Measurements from ENCODE around the gene ENAH. TPM values are rescaled to one million over a fixed set of nuclear protein-coding genes. Genes with fewer than 3 reads are reported as not detected.

Gene ENAH
- polyA plus RNA-seq, 3 donors from 2014 or later = 0.24 TPM; not detected in 2

- no peak for DNase-seq
- Mint-ChIP-seq H3K27ac (peak overlapping the region in 3 of 6 donors; percentile 42 to 74 (median 70)), H3K4me3 (peak overlapping the region in 1 of 5 donors; percentile 17), H3K4me1 (peaks cover 64 to 72% of the 10 kb centered on the region in 2 donors), H3K9me3 (no peaks in the 10 kb centered on the region), H3K36me3 (no peaks in the 10 kb centered on the region), H3K27me3 (ENCODE audit: low read depth in 3 of 3) (peaks cover 9 to 13% (median 10%) of the 10 kb centered on the region in 3 donors)
Measured at GRCh38 chr1:225448146-225448805, 204.6 kb downstream of the ENAH start.

GRCh38 chr1:225447650-225448089 lies 205.3 kb downstream of the ENAH start:
- H3K27me3 Mint-ChIP-seq (ENCODE audit: low read depth in 3 of 3) = peaks cover 9 to 13% (median 10%) of the 10 kb centered on the region in 3 donors
- H3K36me3 Mint-ChIP-seq = no peaks in the 10 kb centered on the region
- H3K9me3 Mint-ChIP-seq = no peaks in the 10 kb centered on the region
- H3K27ac Mint-ChIP-seq = peak overlapping the region in 4 of 6 donors; percentile 42 to 74 (median 68)
- DNase-seq = no peak
- H3K4me1 Mint-ChIP-seq = peaks cover 66 to 74% of the 10 kb centered on the region in 2 donors
- H3K4me3 Mint-ChIP-seq = peak overlapping the region in 2 of 5 donors; percentile 17 to 18

DNA sequence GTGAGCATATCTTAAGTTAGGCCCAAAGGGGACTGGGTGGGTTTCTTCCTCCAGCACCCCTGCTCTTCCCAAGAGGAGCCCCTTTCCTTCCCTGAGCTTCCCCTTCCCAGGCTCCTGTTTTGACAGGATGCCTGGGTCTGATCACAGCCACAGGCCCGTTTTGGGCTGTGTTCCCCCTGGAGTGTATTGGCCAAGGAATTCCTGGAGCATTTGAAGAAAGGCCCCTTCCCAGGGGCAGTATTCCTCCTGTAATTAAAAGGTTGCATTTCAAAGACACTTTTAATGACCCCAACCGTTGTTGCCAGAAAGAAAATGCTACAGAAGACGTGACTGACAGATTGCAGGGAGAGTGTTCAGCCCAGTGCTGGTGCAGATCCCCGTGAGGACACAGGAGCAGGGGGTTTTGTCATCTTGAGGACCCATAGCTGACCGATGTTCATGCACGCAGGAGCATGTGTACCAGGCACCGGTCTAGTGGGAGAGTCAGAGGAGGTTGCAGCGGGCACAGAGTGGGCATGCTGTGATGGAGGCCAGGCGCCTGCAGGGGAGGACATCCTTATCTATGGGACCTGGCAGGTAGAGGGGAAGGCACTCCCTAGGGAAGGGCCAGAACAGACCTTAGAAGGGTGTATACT lies 205.8 kb downstream of the ENAH start:
- Mint-ChIP-seq H3K4me3 (no peak overlapping the region), H3K36me3 (no peaks in the 10 kb centered on the region), H3K4me1 (peaks cover 72 to 76% of the 10 kb centered on the region in 2 donors), H3K27ac (peak overlapping the region in 3 of 6 donors; percentile 59 to 99 (median 98)), H3K9me3 (no peaks in the 10 kb centered on the region), H3K27me3 (ENCODE audit: low read depth in 3 of 3) (peaks cover 10 to 14% (median 12%) of the 10 kb centered on the region in 3 donors)
- no peak for DNase-seq

- Mint-ChIP-seq H3K36me3 (no peaks in the 10 kb centered on the region), H3K27ac (peak overlapping the region; percentile 98 to 99 (median 98)), H3K9me3 (no peaks in the 10 kb centered on the region), H3K4me1 (peaks cover 77 to 81% of the 10 kb centered on the region in 2 donors), H3K4me3 (no peak overlapping the region), H3K27me3 (ENCODE audit: low read depth in 3 of 3) (peaks cover 10 to 14% (median 12%) of the 10 kb centered on the region in 3 donors)
- no peak for DNase-seq
Measured at GRCh38 chr1:225446595-225446960, 206.3 kb downstream of the ENAH start.

DNA sequence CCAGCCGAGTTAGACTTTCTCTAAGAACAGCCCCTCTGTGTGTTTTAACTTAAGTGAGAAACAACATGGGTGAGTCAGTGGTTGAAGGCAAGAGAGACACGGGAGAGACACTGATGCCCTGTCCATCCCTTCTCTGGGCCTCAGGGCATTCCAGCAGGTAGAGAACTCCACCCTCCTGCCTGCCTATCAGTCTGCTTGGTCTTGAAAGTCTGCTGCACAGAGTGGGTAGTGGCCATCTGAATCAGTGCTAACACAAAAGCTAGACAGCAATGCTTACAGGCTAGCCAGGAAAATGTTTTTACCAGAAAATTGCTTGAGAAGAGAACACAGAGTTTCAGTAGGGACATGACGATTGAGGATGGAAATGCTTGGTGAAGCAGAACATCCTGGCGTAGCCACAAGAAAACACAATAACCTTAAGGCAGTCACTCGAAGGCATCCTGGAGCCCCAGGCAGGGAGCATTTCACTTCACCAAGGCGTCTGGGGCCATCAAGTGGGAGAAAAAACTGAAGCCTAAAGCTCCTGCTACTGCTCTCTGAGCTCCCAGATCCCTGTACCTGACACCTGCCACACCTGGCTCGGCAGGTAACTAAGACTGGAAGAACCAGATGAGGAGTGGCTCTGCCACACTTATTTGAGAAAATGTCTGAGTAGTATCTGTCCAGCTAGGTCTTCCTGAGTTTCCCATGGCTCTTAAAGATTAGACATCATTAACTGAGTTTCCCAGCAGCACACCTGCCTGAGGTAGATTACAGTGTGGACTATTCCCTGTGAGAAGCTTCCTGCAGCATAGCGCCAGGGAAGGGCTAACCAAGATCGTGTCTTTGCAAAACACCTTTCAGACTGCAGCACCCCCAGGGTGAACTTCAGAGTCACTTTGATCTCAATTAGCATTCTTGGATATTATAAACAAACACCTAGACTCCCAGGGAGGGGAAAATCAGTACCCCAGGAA lies 207.0 kb downstream of the ENAH start:
- H3K36me3 Mint-ChIP-seq = no peaks in the 10 kb centered on the region
- H3K27me3 Mint-ChIP-seq (ENCODE audit: low read depth in 3 of 3) = peaks cover 8 to 14% (median 12%) of the 10 kb centered on the region in 3 donors
- peak overlapping the region; percentile 98 to 99 (median 98) for H3K27ac Mint-ChIP-seq
- H3K9me3 Mint-ChIP-seq = no peaks in the 10 kb centered on the region
- peaks cover 77 to 80% of the 10 kb centered on the region in 2 donors for H3K4me1 Mint-ChIP-seq
- peak in 1 of 3 donors; percentile 13 for DNase-seq
- H3K4me3 Mint-ChIP-seq = peak overlapping the region; percentile 66 to 87 (median 83)

DNA sequence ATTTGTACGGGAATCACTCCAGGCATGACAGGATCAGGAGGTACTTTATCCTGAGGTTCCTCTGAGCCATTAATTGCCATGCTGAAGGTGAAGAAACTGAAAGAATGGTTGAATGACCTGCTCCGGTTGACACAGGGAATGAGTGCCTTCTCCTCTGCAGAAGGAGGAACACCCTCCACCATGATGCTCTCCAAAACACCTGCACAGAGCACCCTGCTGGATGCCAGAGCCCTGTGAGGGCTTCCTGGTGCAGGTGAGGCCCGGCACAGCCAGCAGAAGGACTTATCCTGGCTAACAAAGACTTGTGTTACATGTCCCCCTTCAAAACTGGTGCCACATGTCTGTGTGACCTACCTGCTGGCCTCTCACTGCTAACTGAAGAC lies 210.8 kb downstream of the ENAH start:
- Mint-ChIP-seq H3K4me1 (peaks cover 60 to 61% of the 10 kb centered on the region in 2 donors), H3K9me3 (no peaks in the 10 kb centered on the region), H3K27me3 (ENCODE audit: low read depth in 3 of 3) (peaks cover 8 to 14% (median 9%) of the 10 kb centered on the region in 3 donors), H3K4me3 (peak overlapping the region in 4 of 5 donors; percentile 24 to 69 (median 58)), H3K36me3 (no peaks in the 10 kb centered on the region), H3K27ac (peak overlapping the region; percentile 61 to 98 (median 81))
- DNase-seq = no peak

DNA sequence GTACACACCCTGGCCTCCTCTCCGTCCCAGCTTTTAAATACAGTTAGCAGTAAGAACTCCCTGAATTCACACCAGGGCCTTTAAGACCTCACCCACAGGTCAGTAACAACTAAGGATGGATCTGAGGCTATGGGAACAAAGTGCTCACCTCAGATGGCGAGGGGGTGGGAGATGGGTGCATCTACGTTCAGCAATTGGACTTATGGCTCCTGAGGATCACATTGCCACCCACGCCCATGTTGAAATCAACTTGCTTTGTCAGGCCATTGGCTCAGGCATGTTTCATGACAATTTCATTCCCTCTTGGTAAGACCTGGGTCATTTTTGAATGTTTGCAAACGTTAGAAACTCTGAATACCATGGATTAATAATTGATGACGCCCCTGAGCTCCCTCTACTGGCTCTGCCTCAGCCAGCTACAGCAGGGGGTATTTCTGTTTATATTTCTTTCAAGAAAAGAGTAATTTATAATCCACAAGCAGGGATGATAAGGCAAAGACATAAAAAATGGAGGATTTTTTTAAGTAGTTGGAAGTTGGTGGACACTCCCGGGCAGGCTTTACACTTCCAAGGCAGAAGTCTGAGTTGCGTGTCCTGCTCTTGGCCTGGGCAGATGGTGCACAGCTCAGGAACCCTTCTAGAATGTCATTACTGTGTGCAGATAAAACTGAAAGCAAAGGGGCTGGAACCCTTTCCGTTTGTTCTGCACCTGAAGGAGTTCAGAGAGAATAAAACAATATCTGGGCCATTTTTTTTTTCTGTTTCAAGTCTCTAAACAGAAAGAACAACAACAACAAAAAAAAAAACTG lies 211.4 kb downstream of the ENAH start:
- no peak for DNase-seq
- Mint-ChIP-seq H3K4me3 (peak overlapping the region; percentile 3 to 69 (median 50)), H3K36me3 (no peaks in the 10 kb centered on the region), H3K9me3 (no peaks in the 10 kb centered on the region), H3K27ac (peak overlapping the region; percentile 61 to 98 (median 81)), H3K27me3 (ENCODE audit: low read depth in 3 of 3) (peaks cover 8 to 14% (median 9%) of the 10 kb centered on the region in 3 donors), H3K4me1 (peaks cover 55 to 59% of the 10 kb centered on the region in 2 donors)

DNA sequence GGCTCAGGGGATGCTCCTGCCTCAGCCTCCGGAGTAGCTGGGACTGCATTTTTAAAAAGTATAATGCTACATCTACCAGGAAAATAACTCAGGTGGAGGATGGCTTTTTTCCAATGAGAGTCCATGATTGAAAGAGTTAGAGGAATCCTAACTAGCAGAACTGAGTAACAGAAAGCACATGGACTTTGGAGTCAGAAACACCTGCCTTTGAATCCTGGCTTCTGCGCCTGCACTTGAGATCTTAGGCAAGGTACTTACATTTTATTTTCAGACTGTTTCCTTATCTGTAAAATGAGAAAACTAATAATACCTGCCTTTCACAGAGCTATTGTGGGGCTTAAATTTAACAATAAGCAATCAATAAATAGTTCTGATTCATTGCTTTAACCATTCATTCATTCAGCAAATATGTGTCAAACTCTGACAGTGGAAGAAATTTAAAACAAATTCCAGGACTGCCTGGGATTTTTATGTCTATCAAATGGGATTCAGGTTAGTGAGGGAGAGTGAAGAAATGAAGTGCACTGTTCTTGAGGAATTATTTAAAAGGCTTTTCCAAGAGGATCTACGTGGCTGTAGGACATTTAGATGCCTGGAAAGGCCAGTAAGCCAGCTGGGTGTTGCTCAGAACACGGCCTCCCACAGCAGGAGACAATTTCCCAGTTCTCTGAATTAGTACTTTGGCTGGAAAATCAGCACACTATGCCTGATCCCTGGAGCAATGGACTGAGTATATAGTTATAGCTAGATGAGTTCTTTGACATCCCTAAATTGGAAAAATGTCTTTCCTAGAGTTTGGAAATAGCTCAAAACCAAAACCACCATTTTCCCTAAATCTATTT lies 212.3 kb downstream of the ENAH start:
- Mint-ChIP-seq H3K4me1 (peaks cover 46 to 50% of the 10 kb centered on the region in 2 donors), H3K9me3 (no peaks in the 10 kb centered on the region), H3K4me3 (no peak overlapping the region), H3K27me3 (ENCODE audit: low read depth in 3 of 3) (peaks cover 8 to 15% (median 9%) of the 10 kb centered on the region in 3 donors), H3K27ac (peak overlapping the region in 1 of 6 donors; percentile 98), H3K36me3 (no peaks in the 10 kb centered on the region)
- no peak for DNase-seq

DNA sequence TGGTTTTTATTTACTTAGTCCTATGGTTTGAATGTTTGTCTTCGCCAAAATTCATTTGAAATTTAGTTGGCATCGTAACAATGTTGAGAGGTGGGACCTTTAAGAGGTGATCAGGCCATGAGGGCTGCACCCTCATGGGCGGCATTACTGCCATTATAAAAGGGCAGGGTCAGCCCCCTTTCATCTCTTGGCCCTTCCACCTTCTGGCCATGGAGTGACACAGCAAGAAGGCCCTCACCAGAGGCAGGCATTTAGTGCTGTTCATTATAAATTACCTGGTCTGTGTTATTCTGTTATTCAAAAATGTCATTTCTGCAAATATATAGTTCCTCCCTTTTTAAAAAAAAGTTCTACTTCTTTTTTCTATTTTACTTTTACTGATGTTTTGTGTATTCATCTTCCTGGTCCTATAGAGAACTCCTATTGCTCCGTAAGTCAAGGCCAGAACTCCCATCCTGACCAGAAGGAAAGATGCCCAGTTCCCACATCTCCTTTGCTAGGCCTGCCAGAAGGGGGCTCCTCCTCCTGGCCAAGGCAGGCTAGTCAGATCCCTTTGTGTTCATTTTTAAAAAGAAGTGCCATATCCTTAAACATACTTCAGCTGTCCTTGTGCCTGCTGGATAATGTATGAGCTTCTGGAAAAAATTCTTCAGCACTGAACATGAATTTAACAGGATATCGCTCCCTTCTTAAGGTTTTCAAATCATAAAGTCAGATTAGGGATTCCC lies 215.0 kb downstream of the ENAH start:
- H3K4me3 Mint-ChIP-seq = no peak overlapping the region
- DNase-seq = no peak
- H3K27ac Mint-ChIP-seq = no peak overlapping the region
- H3K4me1 Mint-ChIP-seq = peaks cover 22 to 24% of the 10 kb centered on the region in 2 donors
- no peaks in the 10 kb centered on the region for H3K9me3 Mint-ChIP-seq
- H3K36me3 Mint-ChIP-seq = no peaks in the 10 kb centered on the region
- peaks cover 2 to 4% (median 3%) of the 10 kb centered on the region in 3 donors for H3K27me3 Mint-ChIP-seq (ENCODE audit: low read depth in 3 of 3)
